ENCODE measurements around the gene ZC3H12D.

DNA sequence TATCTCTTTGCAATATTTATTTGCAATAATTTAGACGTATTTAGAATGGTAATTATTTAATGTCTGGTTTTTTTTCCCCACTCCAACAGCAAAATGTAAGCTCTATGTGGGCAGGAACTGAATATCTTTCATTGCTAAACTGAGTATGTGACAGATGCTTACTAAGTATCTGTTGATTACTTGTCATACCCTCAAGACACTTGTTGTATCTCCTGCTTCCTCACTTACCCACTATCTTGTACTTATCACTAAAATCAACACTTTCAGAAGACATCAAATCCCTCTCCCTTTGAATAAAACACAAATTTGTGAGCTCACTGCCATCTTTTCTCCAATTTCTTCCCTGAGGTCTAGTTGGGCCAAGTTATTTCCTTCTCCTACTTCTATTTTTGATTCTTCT, 30.7 kb upstream of the ZC3H12D start:
- TF ChIP-seq, protein P1, sequence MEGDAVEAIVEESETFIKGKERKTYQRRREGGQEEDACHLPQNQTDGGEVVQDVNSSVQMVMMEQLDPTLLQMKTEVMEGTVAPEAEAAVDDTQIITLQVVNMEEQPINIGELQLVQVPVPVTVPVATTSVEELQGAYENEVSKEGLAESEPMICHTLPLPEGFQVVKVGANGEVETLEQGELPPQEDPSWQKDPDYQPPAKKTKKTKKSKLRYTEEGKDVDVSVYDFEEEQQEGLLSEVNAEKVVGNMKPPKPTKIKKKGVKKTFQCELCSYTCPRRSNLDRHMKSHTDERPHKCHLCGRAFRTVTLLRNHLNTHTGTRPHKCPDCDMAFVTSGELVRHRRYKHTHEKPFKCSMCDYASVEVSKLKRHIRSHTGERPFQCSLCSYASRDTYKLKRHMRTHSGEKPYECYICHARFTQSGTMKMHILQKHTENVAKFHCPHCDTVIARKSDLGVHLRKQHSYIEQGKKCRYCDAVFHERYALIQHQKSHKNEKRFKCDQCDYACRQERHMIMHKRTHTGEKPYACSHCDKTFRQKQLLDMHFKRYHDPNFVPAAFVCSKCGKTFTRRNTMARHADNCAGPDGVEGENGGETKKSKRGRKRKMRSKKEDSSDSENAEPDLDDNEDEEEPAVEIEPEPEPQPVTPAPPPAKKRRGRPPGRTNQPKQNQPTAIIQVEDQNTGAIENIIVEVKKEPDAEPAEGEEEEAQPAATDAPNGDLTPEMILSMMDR (conservative IDR thresholded peaks at IDR 0.05) = no peak
- no peak for TF ChIP-seq EZH2 (IDR thresholded peaks at IDR 0.05; ENCODE audit: low read depth)
